ENCODE results near the gene HEXD.
A peak's percentile ranks its signal among the peaks of the same experiment; 100 is the strongest.

Gene HEXD

DNA sequence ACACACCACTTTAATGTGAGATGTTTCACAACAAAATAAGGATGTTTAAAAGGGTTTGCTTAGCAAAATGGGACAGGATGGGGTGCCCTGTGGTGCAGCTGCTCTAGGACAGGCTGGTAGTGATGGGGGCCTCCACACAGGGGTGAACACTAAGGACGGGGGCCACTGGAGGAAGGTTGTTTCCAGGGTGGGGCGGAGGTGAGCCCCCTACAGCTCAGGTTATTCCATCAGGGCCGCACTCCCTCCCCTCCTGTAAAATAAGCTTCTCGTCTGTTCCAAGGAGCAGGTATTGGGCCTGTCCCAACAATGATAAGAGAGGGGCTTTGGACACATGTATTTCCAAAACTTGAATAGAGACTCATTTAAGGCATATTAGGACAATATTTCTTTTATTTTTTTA, 1.9 kb upstream of the HEXD start:
- DNase-seq (ENCODE audit: low spot score) = no peak

DNA sequence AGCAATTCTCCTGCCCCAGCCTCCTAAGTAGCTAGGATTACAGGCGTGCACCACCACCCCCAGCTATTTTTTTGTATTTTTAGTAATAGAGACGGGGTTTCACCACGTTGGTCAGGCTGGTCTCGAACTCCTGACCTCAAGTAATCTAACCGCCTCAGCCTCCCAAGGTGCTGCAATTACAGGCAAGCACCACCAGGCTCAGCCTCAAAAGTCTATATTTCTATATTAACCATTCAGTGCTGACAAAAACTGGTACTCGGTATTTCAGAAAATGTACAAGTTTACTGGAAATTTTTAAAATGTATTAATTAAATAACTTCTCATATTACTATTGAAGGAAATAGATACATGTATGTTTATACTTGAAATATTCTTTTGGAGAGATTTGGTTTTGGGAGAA, 1.4 kb upstream of the HEXD start:
- DNase-seq (ENCODE audit: low spot score) = peak; percentile 2

DNA sequence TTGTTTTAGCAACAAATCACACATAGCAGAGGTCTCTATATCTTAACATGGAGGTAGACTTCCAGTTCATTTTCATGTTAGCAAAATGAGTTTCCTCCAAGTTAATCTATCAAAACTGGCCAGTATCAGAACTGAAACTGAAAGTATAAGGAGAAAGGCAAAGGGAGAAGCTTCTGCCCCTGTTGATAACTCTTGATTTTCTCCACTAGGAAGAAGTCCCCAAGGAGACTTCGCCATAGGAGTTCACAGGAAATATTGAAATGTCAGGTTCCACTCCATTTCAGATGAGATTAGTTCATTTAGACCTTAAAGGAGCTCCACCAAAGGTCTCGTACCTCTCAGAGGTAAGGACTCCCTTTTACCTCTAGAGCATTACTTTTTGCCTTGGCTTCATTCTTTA, 1.4 kb downstream of the HEXD start:
- peak; percentile 7 for DNase-seq (ENCODE audit: low spot score)

DNA sequence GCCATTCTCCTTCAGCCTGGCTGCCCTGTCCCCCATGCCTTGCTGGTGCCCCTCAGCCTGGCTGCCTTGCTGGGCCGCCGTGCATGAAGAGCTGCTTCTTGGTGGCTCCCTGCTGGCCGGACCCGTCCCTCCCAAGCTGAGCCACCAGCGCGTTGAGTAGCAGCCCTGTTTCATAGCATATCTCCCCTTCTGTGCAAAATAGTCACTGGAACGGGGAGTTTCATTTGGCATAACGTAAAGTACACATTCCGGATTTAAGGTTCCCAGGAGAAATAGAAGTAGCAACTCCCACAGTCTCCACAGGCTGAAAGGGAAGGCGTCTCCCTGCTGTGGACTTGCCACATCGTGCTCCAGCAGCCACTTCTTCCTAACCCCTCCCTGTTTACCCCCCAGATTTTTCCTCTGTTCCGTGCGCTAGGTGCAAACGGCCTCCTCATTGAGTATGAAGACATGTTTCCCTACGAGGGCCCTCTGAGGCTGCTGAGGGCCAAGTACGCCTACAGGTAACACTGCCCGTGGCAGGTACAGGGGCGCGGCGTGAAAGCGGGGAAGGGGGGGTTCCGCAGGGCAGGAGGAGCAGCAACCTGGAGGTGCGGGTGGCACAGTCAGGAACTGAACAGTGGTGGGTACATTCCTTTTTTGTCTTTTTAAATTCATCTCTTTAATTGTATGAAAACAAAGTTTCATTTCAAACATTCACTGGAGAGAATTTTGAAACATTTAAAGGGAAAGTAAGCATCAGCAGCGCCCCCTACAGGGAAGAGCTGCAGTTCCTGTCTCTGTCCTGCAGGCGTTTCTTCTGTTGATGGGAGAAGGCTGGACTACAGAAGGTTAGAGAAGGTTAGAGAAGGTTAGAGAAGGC, 6.1 kb downstream of the HEXD start:
- DNase-seq (ENCODE audit: low spot score) = peak; percentile 49

DNA sequence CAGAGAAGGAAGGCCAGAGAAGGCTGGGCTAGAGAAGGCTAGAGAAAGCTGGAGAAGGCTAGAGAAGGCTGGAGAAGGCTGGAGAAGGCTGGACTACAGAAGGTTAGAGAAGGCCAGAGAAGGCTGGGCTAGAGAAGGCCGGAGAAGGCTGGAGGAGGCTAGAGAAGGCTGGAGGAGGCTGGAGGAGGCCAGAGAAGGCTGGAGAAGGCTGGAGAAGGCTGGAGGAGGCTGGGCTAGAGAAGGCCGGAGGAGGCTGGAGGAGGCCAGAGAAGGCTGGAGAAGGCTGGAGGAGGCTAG, 6.7 kb downstream of the HEXD start:
- no peak for DNase-seq (ENCODE audit: low spot score)

DNA sequence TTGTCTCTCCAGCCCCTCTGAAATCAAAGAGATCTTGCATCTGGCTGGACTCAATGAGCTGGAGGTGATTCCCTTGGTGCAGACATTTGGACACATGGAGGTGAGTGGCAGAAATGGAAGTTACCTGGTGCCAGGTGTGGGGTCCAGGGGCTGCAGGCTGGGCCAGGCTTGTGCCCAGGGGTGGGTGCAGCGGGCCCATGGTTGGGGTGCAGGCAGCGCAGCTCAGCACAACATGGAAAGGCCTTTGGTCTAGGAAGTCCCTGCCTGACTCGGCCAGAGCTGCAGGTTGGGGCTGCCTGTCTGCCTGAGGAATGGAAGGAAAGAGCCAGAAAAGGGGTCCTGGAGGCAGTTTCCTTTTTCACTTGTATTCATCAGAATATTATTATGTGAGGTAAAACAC, 10.4 kb downstream of the HEXD start:
- DNase-seq (ENCODE audit: low spot score) = no peak

DNA sequence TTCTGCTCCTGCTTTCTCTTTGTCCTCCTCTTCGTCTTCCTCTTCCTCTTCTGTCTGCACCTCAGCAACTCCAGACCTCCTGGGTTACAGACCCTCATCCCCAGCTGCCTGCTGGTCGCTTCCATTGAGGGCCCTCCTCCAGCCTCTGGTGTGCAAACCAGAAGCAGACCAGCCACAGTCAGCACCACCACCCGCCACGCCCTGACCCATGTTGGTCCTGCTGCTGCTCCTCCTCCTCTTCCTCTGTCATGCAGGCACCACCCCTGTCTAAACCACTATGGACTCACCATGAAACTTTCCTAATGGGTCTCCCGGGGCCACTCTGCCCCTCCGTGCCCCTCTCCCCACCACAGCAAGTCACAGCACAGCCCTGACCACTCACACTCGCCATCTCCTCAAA, 11.7 kb downstream of the HEXD start:
- no peak for DNase-seq (ENCODE audit: low spot score)

DNA sequence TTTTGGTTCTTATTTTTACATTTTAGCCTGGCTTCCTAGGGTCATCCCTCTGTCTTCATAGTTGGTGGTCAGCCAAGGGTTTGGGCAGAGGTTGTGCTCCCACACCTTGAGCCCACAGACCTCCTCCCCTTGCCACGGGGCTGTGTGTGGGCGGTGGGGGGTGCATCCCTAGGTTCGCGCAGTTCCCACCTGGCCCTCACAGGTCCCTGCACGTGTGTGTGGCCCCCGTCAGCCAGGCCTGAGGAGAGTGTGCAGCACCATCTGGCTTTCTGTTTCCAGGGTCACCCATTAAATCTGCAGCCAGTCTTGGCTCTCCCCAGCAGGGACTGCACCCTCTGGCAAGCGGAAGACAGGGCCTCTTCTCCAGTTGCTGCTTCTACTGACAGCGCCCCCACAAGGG, 13.9 kb downstream of the HEXD start:
- no peak for DNase-seq (ENCODE audit: low spot score)

DNA sequence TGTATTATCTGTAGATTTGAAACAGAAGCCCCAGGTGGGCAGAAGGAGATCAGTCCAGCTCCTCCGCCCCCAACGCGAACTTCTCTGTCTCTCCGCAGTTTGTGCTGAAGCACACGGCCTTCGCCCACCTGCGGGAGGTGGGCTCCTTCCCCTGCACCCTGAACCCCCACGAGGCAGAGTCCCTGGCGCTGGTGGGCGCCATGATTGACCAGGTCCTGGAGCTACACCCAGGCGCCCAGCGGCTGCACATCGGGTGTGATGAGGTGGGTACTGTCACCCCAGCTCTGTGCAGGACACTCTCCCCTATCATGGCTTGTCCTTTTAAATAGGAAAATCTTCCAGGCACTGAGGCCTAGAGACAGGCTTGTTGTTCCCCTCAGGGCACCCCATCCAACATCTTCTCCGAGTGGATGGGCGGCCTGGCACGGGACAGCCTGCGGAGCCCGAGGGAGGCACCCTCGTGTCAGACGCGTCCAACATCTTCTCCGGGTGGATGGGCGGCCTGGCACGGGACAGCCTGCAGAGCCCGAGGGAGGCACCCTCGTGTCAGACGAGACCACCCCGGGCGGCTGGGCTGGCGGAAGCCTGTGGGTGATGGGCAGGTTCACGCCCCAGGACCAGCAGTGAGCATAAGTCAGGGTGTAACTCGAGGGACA, 15.5 kb downstream of the HEXD start:
- no peak for DNase-seq (ENCODE audit: low spot score)

DNA sequence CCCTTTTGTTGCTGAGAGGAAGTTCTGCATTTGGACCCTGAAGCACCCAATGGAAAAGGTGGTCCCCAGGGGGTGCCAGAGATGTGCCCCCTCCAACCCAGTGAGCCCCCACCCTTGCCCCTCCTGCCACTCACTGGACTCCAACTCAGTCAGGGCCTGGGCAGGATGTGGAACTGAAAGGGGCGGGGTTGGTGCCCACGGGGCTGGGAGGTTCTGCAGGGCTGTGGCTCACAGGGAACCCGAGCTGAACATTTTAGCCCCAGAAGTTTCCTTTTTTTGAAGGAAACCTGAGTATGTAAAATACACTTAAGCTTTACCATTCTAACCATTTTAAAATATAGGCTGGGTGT, 16.0 kb downstream of the HEXD start:
- peak; percentile 28 for DNase-seq (ENCODE audit: low spot score)

DNA sequence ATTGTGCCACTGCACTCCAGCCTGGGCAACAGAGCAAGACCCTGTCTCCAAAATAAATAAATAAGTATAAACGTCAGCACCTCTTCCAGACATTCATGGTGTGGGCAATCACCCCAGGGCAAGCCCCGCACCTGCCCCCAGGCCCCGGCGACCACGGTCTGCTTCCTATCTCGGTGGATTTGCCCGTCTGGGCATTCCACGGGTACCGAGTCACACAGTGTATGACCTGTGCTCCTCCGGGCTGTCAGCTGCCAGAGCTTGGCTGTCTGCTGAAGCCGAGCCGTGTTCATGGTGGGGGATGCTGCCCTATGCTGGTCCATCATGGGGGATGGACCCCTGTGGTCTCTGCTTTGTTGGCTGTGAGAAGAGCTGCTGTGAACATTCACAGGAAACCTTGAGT, 17.0 kb downstream of the HEXD start:
- DNase-seq (ENCODE audit: low spot score) = no peak

DNA sequence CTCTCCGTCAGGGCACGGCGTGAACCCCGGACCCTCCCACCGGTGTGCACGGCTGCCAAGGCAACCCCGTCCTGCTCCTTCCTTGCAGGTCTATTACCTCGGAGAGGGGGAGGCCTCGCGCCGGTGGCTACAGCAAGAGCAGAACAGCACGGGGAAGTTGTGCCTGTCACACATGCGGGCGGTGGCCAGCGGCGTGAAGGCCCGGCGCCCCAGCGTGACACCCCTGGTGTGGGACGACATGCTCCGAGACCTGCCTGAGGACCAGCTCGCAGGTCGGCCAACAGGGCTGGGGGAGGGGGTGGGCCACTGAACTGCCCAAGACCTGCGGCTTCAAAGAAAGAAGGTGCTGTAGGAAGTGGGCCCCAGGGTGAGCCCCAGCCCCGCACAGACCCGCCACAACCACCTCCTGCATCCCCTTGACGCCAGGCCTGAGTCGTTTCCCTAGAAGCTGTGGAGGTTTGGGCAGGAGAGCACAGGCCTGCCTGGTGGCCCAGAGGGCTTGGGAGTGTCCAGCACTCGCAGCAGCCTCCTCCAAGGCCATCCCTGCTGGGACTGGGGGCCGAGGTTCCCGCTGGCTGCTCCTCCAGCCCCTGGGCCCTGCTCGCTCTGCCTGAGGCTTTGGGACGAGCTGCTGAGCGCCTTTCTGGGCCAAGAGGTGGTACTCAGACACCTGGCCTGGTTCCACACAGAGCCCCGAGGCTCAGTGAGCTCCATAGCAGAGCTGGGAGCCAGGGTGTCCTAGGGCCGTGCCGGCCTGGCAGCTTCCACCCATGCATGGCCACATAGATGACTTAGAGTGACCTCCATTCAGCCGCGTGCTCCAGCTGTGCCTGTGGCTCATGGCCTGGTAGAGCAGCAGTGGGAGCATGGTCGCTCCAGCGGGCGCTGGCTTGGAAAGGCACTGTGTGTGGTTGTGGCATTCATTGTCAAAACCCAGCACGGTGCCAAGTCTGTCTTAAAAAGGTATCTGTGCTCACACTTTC, 17.7 kb downstream of the HEXD start:
- DNase-seq (ENCODE audit: low spot score) = no peak

DNA sequence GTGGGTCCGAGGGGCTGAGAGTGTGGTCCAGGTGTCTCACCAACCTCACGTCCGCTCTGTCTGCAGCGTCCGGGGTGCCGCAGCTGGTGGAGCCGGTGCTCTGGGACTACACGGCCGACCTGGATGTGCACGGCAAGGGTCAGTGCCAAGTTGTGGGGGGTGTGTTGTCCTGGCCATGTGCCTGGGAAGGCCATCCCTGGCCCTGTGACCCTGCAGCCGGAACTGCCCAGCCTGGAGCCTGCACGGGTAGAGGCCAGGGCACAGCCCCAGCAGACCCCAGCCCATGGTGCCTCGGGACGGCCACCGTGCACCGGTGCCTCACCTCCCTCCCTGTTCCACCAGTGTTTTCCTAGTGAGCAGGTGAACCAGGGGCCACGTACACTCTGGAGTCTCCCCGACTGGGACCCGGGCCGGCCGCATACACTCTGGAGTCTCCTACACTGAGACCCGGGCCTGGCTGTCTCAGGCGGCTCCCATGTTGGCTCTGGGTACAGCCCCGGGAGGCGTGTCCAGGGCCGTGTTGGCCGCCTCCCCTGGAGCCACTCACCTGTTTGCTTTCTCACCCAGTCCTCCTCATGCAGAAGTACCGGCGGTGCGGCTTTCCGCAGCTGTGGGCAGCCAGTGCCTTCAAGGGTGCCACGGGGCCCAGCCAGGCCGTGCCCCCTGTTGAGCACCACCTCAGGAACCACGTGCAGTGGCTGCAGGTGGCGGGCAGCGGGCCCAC, 18.6 kb downstream of the HEXD start:
- no peak for DNase-seq (ENCODE audit: low spot score)

DNA sequence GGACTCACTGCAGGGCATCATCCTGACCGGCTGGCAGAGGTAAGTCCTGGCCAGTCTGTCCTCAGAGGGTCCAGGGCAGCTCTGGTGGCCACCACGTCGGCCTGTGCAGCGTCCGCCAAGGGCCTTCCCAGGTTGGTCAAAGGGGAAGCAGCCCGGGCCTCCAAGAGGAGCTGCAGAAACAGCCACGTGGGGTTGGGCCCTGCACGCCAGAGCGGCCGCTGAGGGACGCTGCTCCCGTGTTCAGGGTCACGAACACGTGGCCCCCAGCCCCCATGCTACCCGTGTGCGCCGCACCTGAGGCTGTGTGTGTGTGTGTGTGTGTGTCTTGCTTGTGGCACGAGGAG, 19.1 kb downstream of the HEXD start:
- DNase-seq (ENCODE audit: low spot score) = no peak

DNA sequence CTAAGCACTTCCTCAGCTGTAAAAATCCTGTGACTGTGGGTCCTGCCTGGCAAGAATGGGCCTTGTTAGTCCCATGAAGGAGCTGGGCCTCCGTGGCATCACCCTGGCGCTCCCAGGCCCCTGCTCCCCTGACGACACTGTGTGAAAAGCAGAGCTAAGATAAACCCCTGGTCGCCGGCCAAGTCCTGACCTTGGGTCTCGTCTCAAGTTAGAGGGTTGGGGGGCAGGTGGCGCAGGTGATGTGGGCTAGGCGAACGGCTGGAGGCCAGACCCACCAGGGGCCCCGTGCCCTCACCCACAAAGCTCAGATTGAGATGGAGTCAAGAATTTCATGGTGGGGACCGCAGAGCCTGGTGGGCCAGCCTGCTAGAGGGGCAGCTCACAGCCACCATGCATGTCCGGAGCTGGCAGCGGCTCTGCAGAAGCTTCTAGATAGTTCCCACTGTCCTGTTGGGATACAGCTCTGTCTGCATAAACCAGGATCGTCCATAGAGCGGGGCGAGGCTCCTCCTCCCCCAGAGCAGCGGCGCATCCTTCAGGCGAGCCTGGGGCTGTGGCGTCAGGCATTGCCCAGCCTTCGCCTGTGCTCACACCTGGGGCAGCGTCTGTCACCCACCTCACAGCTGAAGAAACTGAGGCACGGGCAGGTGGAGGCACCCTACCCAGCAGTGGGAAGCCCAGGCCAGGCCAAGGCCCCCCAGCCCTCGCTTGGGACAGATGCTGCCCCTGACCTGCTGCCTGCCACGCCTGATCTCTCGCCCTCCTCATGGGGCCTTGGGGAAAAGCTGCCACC, 20.4 kb downstream of the HEXD start:
- DNase-seq (ENCODE audit: low spot score) = no peak

DNA sequence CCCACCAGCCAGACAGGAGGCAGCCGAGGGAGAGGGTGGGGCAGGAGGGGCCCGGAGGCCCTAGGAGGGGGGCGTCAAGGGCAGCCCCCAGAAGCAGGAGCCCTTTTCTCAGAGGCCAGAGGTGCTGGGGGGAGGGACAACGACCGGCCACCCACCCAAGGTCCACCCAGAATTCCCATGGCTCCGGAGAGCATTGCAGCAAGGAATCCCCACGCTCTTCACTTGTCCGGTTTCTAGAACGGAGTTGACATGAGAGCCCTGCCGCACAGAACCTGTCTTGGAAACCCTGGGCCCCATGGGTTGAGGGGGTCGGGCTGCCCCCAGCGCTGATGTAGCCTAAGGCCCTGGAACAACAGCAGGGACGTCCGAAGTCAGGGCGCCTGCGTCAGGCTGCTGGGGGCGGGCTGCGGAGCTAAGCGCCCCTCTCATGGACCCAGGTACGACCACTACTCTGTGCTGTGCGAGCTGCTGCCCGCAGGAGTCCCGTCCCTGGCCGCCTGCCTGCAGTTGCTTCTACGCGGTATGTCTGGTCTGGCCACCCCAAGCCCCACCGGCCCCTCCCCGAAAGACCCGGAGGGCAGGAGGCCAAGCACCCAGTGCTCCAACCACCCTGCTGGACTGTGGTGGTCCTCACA, 21.2 kb downstream of the HEXD start:
- DNase-seq (ENCODE audit: low spot score) = no peak

DNA sequence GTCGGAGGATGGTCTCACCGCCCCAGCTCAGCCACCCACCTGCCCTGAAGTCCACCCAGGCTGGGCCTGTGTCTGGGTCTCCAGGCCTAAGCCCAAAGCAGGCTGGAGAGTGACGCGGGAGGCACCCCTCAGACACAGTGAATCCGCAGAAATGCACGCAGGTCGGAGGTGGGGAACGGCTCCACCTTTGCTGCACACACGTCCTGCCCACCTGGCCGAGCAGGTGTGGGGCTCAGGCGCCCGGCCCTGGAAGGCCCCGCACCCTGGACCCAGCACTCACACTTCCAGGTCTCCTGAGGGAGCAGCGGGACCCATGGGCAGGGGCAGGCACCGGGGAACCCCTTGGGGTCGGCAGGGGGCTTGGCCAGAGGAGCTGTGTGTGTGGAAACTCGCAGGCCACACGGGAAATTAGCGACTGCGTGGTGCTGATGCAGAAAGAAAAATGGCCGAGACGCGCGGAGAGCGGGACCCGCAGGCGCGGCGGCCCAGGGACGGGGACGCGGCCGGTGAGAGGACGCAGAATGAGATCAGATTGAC, 21.8 kb downstream of the HEXD start:
- DNase-seq (ENCODE audit: low spot score) = no peak

DNA sequence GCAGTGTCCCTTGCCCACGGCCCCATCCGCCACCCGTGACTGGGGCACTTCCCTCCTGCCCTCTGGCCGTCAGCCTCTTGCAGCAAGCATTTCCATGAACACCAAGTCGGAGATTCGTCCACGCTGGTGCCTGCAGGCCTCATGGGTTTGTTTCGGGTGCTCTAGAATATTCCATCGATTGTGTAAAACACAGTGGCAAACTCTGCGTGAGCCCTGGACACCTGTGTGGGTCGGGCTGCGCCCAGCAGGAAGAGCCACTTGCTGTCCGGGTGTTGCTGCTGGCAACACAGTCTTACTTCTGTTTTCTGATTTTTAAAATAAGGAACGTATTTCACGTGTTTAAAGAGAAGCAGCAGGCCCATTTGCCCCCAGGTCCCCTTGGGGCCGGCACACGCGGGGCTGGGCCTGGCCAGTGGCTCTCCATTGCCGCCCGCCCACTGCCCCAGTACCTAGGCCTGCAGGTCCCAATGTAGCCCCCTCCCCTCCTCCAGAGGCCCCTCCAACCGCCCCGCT, 22.4 kb downstream of the HEXD start:
- no peak for DNase-seq (ENCODE audit: low spot score)

DNA sequence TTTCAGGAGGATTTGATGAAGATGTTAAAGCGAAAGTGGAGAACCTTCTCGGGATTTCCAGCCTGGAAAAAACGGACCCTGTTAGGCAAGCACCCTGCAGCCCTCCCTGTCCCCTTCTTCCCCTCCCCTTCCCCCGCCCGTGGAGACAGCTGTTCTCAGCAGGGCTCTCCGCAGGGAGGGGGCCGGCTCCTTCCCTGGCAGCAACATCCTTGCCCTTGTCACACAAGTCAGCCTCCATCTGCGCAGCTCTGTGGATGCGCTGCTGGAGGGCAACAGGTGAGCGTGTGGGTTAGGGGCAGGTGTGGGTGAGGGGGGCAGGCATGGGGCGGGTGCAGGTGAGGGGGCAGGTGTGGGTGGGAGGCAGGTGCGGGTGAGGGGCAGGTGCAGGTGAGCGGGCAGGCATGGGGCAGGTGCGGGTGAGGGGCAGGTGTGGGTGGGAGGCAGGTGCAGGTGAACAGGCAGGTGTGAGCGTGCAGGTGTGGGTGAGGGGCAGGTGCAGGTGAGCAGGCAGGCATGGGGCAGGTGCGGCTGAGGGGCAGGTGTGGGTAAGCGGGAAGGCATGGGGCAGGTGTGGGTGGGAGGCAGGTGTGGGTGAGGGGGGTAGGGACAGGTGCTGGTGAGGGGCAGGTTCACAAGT, 23.0 kb downstream of the HEXD start:
- no peak for DNase-seq (ENCODE audit: low spot score)
